GM19397 (cell line): Measurements from ENCODE around the gene CSNK1A1L.

Experiments used
- ATAC-seq: cut with Tn5 transposase; IDR thresholded peaks from one replicate; pipeline ENCODE4 v1.9.1; 2021; ENCODE audit warnings: mild to moderate bottlenecking, moderate library complexity; ENCODE audit not compliant: unreplicated experiment

Gene CSNK1A1L

GRCh38 chr13:37105251-37105714 lies at the start of gene CSNK1A1L:
TSS of gene CSNK1A1L (minus strand) at chr13:37105664. CDS start at chr13:37105256, 408 bp downstream.
- ATAC-seq, result no peak

GRCh38 chr13:37149380-37149779 lies 43.9 kb upstream of the CSNK1A1L start:
- no peak for ATAC-seq

- ATAC-seq, result no peak
Measured at GRCh38 chr13:37148501-37148900, 43.0 kb upstream of the CSNK1A1L start.

- no peak for ATAC-seq
Measured at GRCh38 chr13:37144661-37145060, 39.2 kb upstream of the CSNK1A1L start.

- no peak for ATAC-seq
Measured at GRCh38 chr13:37143911-37144310, 38.4 kb upstream of the CSNK1A1L start.

GRCh38 chr13:37142877-37143276 lies 37.4 kb upstream of the CSNK1A1L start:
- ATAC-seq, result no peak

GRCh38 chr13:37141011-37141410 lies 35.5 kb upstream of the CSNK1A1L start:
- ATAC-seq, result no peak

GRCh38 chr13:37139356-37139755 lies 33.9 kb upstream of the CSNK1A1L start:
- ATAC-seq, result no peak

- no peak for ATAC-seq
Measured at GRCh38 chr13:37138926-37139325, 33.5 kb upstream of the CSNK1A1L start.

GRCh38 chr13:37138169-37138568 lies 32.7 kb upstream of the CSNK1A1L start:
- no peak for ATAC-seq

- no peak for ATAC-seq
Measured at GRCh38 chr13:37136633-37137032, 31.2 kb upstream of the CSNK1A1L start.

GRCh38 chr13:37136187-37136586 lies 30.7 kb upstream of the CSNK1A1L start:
- no peak for ATAC-seq

- no peak for ATAC-seq
Measured at GRCh38 chr13:37134411-37135041, 29.1 kb upstream of the CSNK1A1L start.

- no peak for ATAC-seq
Measured at GRCh38 chr13:37132211-37132610, 26.7 kb upstream of the CSNK1A1L start.

- ATAC-seq, result no peak
Measured at GRCh38 chr13:37131092-37131491, 25.6 kb upstream of the CSNK1A1L start.

- ATAC-seq, result no peak
Measured at GRCh38 chr13:37129866-37130265, 24.4 kb upstream of the CSNK1A1L start.

- no peak for ATAC-seq
Measured at GRCh38 chr13:37127691-37128241, 22.3 kb upstream of the CSNK1A1L start.

GRCh38 chr13:37123337-37123736 lies 17.9 kb upstream of the CSNK1A1L start:
- ATAC-seq, result no peak

GRCh38 chr13:37118016-37118415 lies 12.6 kb upstream of the CSNK1A1L start:
- no peak for ATAC-seq

GRCh38 chr13:37114250-37114649 lies 8.8 kb upstream of the CSNK1A1L start:
- ATAC-seq, result no peak

GRCh38 chr13:37113534-37113933 lies 8.1 kb upstream of the CSNK1A1L start:
- no peak for ATAC-seq

GRCh38 chr13:37109051-37109678 lies 3.7 kb upstream of the CSNK1A1L start:
- no peak for ATAC-seq
